Astrocyte (in vitro differentiated cells and primary cell): Measurements from ENCODE around the gene C17orf107. TPM values are rescaled to one million over a fixed set of nuclear protein-coding genes. Genes with fewer than 3 reads are reported as not detected.

Experiments
- DNase-seq: peaks from one replicate; pipeline ENCODE4 v3.0.0-alpha.2; 2010; ENCODE audit warnings: low read depth
- FAIRE-seq: peaks from 2 replicates; lab custom pipeline; 2011; peaks lifted over from hg19 to GRCh38; lab: Jason Lieb, UNC
- H2AFZ ChIP-seq: 2 replicates; pipeline ENCODE4 v1.6.0; 2012; ENCODE audit warnings: low read depth, low read length, inconsistent platforms
- H3K27ac ChIP-seq: 2 replicates; pipeline ENCODE4 v1.5.1; 2011; ENCODE audit warnings: low read depth, low read length, inconsistent platforms
- H3K27me3 ChIP-seq: 2 replicates; pipeline ENCODE4 v1.6.0; 2011; ENCODE audit warnings: low read length, inconsistent platforms; ENCODE audit not compliant: insufficient read depth
- H3K36me3 ChIP-seq: 2 replicates; pipeline ENCODE4 v1.5.1; 2011; ENCODE audit warnings: low read length, inconsistent platforms; ENCODE audit not compliant: insufficient read depth
- H3K4me1 ChIP-seq: 2 replicates; pipeline ENCODE4 v1.5.1; 2011; ENCODE audit warnings: low read length, inconsistent platforms; ENCODE audit not compliant: insufficient read depth
- H3K4me2 ChIP-seq: 2 replicates; pipeline ENCODE4 v1.6.0; 2012; ENCODE audit warnings: low read length, inconsistent platforms
- H3K4me3 ChIP-seq: 2 replicates; pipeline ENCODE4 v1.5.1; 2011; ENCODE audit warnings: low read depth, mild to moderate bottlenecking, low read length, inconsistent platforms; ENCODE audit not compliant: insufficient read depth
- H3K79me2 ChIP-seq: 2 replicates; pipeline ENCODE4 v1.6.0; 2012; ENCODE audit warnings: mild to moderate bottlenecking, low read length, inconsistent platforms; ENCODE audit not compliant: insufficient read depth
- H3K9ac ChIP-seq: 2 replicates; pipeline ENCODE4 v1.6.0; 2012; ENCODE audit warnings: mild to moderate bottlenecking, low read length, inconsistent platforms
- H3K9me3 ChIP-seq: 2 replicates; pipeline ENCODE4 v1.5.1; 2012; ENCODE audit warnings: low read depth, mild to moderate bottlenecking, low read length, inconsistent platforms; ENCODE audit not compliant: insufficient read depth
- H4K20me1 ChIP-seq: 2 replicates; pipeline ENCODE4 v1.6.0; 2012; ENCODE audit warnings: low read length, inconsistent platforms; ENCODE audit not compliant: insufficient read depth
- H3K27ac Mint-ChIP-seq: one replicate; pipeline ENCODE4 v1.8.0; 2021; ENCODE audit warnings: mild to moderate bottlenecking, mixed read lengths; ENCODE audit not compliant: unreplicated experiment
- H3K27me3 Mint-ChIP-seq: one replicate; pipeline ENCODE4 v1.8.0; 2021; ENCODE audit warnings: low read depth, mixed read lengths; ENCODE audit not compliant: unreplicated experiment
- H3K36me3 Mint-ChIP-seq: one replicate; pipeline ENCODE4 v1.8.0; 2021; ENCODE audit warnings: low read depth, mixed read lengths; ENCODE audit not compliant: unreplicated experiment
- H3K4me1 Mint-ChIP-seq: one replicate; pipeline ENCODE4 v1.8.0; 2021; ENCODE audit warnings: low read depth, mixed read lengths; ENCODE audit not compliant: unreplicated experiment
- H3K4me3 Mint-ChIP-seq: one replicate; pipeline ENCODE4 v1.8.0; 2021; ENCODE audit warnings: mild to moderate bottlenecking, moderate library complexity, mixed read lengths; ENCODE audit not compliant: unreplicated experiment
- H3K9me3 Mint-ChIP-seq: one replicate; pipeline ENCODE4 v1.8.0; 2021; ENCODE audit warnings: mild to moderate bottlenecking, mixed read lengths; ENCODE audit not compliant: unreplicated experiment
- EZH2 ChIP-seq: IDR thresholded peaks from 2 replicates; pipeline ENCODE4 v1.6.1; 2012; ENCODE audit warnings: mild to moderate bottlenecking, low read length, inconsistent platforms; ENCODE audit not compliant: insufficient read depth
- total RNA-seq: library from RNA; stranded (reverse); gene quantifications from 2 replicates; pipeline ENCODE4 v1.2.1, GENCODE V29; 2021
- TF ChIP-seq, protein P1 (sequence below): IDR thresholded peaks from 2 replicates; pipeline ENCODE4 v1.5.1; 2011; ENCODE audit warnings: low read depth, mild to moderate bottlenecking, inconsistent platforms, low read length, moderate library complexity; ENCODE audit not compliant: insufficient read depth

The C17orf107 gene
- total RNA-seq, 1 donor from 2014 or later: 2.2 TPM

DNA sequence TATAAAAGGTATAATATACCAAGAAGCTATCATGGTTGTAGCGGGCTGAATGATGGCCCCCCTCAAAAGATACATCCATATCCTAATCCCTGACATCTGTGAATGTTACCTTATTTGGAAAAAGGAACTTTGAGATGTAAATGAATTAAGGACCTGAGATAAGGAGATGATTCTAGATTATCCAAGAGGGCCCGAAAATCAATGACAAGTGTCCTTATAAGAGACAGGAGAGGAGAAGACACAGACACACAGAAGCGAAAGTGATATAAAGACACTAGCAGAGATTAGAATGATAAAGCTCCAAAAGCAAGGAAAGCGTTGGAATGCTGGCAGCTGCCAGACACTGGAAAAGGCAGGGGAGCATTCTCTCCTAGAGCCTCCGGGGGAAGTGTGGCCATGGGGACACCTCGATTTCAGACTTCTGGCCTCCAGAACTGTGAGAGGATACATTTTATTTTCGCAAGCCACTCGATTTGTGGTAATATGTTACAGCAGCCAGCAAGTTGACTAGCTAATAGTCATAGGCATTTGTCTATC is 20.2 kb downstream of the C17orf107 start:
- Histone ChIP-seq H3K36me3 (no peaks in the 10 kb centered on the region), H3K9me3 (no peaks in the 10 kb centered on the region), H3K27ac (no peak overlapping the region), H3K9ac (no peak overlapping the region), H3K4me1 (no peaks in the 10 kb centered on the region), H3K4me2 (no peak overlapping the region), H4K20me1 (no peaks in the 10 kb centered on the region), H3K79me2 (no peaks in the 10 kb centered on the region), H3K27me3 (no peaks in the 10 kb centered on the region), H2AFZ (no peak overlapping the region), H3K4me3 (no peak overlapping the region)
- TF ChIP-seq EZH2: no peak
- TF ChIP-seq, protein P1, sequence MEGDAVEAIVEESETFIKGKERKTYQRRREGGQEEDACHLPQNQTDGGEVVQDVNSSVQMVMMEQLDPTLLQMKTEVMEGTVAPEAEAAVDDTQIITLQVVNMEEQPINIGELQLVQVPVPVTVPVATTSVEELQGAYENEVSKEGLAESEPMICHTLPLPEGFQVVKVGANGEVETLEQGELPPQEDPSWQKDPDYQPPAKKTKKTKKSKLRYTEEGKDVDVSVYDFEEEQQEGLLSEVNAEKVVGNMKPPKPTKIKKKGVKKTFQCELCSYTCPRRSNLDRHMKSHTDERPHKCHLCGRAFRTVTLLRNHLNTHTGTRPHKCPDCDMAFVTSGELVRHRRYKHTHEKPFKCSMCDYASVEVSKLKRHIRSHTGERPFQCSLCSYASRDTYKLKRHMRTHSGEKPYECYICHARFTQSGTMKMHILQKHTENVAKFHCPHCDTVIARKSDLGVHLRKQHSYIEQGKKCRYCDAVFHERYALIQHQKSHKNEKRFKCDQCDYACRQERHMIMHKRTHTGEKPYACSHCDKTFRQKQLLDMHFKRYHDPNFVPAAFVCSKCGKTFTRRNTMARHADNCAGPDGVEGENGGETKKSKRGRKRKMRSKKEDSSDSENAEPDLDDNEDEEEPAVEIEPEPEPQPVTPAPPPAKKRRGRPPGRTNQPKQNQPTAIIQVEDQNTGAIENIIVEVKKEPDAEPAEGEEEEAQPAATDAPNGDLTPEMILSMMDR: no peak
- H3K9me3 Mint-ChIP-seq: peaks cover 2% of the 10 kb centered on the region
- no peak for FAIRE-seq
- no peaks in the 10 kb centered on the region for H3K36me3 Mint-ChIP-seq
- no peaks in the 10 kb centered on the region for H3K4me1 Mint-ChIP-seq
- DNase-seq: no peak
- no peak overlapping the region for H3K4me3 Mint-ChIP-seq
- no peaks in the 10 kb centered on the region for H3K27me3 Mint-ChIP-seq
- no peak overlapping the region for H3K27ac Mint-ChIP-seq

DNA sequence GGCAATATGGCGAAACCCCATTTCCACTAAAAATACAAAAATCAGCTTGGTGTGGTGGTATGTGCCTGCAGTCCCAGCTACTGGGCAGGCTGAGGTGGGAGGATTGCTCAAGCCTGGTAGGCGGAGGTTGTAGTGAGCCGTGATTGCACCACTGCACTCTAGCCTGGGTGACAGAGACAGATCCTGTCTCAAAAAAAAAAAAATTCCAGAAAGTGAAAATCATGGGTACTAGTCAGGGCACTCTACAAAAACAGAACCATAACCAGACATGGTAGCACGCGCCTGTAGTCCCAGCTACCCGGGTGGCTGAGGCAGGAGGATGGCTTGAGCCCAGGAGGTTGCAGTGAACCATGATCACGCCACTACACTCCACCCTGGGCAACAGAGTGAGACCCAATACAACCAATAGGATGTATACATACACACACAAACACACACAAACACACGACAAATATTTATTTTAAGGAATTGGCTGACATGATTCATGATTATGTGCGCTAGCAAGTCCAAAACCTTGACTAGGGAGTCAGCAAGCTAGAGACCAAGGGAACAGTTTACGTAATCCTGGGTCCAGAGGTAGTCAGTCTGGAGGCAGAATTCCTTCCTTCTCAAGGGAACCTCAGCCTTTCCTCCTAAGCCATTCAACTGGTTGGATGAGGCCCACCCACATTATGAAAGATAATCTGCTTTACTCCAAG is 21.2 kb downstream of the C17orf107 start:
- H3K4me3 ChIP-seq: no peak overlapping the region
- peak overlapping the region; percentile 12 for H3K27ac Mint-ChIP-seq

More for the DNA sequence above, 21.2 kb downstream of the C17orf107 start:
- Mint-ChIP-seq H3K4me1 (no peaks in the 10 kb centered on the region), H3K4me3 (no peak overlapping the region), H3K36me3 (no peaks in the 10 kb centered on the region), H3K9me3 (peaks cover 2% of the 10 kb centered on the region), H3K27me3 (no peaks in the 10 kb centered on the region)
- H3K9me3 ChIP-seq: no peaks in the 10 kb centered on the region
- H3K36me3 ChIP-seq: no peaks in the 10 kb centered on the region
- DNase-seq (no peak), FAIRE-seq (no peak)
- H3K4me2 ChIP-seq: no peak overlapping the region
- no peak overlapping the region for H3K9ac ChIP-seq
- no peak overlapping the region for H3K27ac ChIP-seq
- H4K20me1 ChIP-seq: no peaks in the 10 kb centered on the region
- H3K27me3 ChIP-seq: no peaks in the 10 kb centered on the region
- H3K79me2 ChIP-seq: no peaks in the 10 kb centered on the region
- H3K4me1 ChIP-seq: no peaks in the 10 kb centered on the region
- TF ChIP-seq, protein P1: no peak
- TF ChIP-seq EZH2: no peak
- H2AFZ ChIP-seq: no peak overlapping the region
